GM21367 (cell line): ENCODE data around the gene MSH4.
"Not testable (repeated sequence)": the region's sequence is repeated elsewhere in the genome, so short reads cannot be mapped to it uniquely, and the experiment has no call there.

ENCODE experiments used
- ATAC-seq: cut with Tn5 transposase; IDR thresholded peaks from one replicate; pipeline ENCODE4 v1.9.1; 2021; ENCODE audit not compliant: unreplicated experiment

The MSH4 gene

DNA sequence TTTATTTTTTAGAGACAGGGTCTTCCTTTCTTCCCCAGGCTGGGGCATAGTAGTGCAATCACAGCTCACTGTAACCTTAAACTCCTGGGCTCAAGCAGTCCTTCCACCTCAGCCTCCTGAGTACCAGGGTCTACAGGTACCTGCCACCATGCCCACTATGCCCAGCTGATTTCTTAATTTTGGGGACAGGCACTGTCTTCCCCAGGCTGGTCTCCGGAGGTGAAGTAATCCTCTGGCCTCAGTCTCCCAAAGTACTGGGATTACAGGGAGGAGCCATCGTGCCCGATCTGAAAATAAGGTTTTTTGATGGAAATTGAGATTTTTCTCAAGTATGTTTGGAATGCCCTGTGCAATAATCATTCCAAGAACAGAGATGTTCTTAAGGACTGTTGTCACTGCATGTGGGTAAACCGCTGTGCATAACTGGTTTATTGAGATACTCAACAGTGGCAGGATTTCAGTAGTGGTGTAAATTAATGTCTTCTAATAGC lies 934 bp upstream of the MSH4 start:
- ATAC-seq = no peak

DNA sequence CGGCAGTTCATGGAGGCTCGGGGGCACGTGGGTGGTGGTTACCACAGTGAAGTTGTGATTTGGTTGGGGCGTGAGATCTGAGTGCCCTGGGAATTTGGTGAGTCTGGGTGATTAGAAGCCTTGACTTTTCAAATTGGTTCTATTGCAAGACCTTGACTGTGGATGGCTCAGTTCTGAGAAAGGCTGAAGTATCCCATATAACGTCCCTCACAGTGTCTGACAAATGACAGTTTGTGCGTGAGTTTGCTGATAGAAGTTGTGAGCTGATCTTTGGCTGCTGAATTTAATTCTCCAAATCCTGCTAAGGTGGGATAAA lies 549 bp downstream of the MSH4 start:
- no peak for ATAC-seq

DNA sequence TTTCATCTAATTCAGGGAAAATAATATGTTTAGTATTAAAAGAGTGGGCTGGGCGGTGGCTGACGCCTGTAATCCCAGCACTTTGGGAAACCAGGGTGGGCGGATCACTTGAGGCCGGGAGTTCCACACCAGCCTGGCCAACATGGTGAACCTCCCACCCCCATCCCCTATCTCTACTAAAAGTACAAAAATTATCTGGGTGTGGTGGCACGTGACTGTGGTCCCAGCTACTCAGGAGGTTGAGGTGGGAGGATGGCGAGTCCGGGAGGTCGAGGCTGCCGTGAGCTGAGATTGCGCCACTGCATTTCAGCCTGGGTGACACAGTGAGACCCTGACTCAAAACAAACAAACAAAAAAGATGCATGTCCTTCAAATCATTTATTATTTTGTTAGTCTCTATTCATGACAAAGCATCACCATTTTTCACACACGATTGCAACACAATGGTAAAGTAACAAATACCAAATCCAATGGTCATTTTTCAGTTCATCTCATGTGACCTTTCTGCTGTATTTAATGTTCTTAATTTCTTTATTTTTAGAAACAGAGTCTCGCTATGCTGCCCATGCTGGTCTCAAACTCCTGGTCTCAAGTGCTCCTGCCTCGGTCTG lies 1.0 kb downstream of the MSH4 start:
- ATAC-seq = no peak

DNA sequence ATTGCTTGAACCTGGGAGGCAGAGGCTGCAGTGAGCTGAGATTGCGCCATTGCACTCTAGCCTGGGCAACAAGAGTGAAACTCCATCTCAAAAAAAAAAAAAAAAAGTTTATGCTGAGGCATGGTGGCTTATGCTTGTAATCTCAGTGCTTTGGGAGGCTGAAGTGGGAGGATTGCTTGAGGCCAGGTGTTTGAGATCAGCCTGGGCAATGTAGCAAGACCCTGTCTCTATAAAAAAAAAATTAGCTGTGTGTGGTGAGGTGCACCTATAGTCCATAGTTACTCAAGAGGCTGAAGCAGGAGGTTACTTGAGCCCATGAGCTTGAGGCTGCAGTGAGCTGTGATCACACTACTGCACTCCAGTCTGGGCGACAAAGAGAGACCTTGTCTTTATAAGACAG lies 4.8 kb downstream of the MSH4 start:
- ATAC-seq = not testable (repeated sequence)

GRCh38 chr1:75808921-75809320 lies 12.2 kb downstream of the MSH4 start:
- no peak for ATAC-seq

- ATAC-seq = not testable (repeated sequence)
Measured at GRCh38 chr1:75810113-75810512, 13.4 kb downstream of the MSH4 start.

GRCh38 chr1:75811211-75811981 lies 14.7 kb downstream of the MSH4 start:
- ATAC-seq = no peak

DNA sequence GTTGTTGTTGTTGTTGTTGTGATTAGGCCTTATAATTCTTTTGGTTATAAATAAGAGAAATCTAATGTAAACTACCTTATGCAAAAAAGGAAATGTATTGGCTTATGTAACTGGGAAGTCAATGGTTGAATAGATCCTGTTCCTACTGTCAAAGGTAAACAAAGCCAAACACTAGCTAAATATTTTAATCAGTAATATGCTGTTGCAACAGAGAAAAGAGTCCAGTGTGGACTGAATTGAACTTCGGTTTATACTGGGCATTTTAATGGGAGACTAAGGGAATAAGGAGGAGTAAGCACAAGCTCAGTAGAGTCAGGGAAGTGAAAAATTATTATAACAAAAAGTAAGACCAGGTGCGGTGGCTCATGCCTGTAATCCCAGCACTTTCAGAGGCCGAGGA lies 15.4 kb downstream of the MSH4 start:
- no peak for ATAC-seq

DNA sequence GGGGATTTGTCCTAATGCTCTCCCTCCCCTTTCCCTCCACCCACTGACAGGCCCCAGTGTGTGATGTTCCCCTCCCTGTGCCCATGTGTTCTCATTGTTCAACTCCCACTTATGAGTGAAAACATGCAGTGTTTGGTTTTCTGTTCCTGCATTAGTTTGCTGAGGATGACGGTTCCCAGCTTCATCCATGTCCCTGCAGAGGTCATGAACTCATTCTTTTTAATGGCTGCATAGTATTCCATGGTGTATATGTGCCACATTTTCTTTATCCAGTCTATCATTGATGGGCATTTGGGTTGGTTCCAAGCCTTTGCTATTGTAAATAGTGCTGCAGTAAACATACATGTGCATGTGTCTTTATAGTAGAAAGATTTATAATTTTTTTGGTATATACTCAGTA lies 26.9 kb downstream of the MSH4 start:
- ATAC-seq = not testable (repeated sequence)

GRCh38 chr1:75836528-75837100 lies 39.9 kb downstream of the MSH4 start:
- ATAC-seq = no peak

DNA sequence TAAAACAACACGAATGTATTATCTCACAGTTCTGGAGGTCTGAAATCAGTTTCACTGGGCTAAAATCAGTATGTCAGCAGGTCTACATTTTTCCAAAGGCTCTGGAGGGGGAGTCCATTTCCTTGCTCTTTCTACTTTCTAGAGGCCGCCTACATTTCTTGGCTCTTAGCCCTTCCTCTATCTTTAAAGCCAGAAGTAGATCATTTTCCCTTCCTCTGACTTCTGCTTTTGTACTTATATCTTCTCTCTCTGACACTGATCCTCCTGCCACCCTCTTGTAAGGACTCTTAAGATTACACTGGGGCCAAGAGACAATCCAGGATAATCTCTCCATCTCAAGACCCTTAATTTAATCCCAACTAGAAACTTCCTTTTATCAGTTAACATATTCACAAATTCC lies 41.4 kb downstream of the MSH4 start:
- ATAC-seq = no peak

- no peak for ATAC-seq
Measured at GRCh38 chr1:75841421-75841820, 44.7 kb downstream of the MSH4 start.

DNA sequence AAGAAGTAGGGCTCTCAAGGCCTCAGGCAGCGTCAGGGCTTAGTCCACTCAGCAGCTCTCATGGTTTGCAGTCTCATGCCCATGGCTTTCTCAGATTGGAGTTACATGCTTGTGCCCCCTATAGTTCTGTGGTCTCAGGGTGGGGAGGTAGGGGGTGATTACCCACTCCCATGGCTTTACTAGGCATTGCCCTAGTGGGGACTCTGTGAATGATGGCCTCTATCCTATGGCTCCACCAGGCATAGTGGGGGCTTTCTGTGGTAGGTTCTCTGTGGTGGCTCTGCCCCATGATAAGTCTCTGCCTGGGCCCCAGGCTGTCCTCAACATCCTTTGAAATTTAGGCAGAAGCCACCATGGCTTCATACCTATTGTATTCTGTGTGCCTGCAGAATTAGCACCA lies 48.9 kb downstream of the MSH4 start:
- no peak for ATAC-seq

GRCh38 chr1:75855010-75855409 lies 58.3 kb downstream of the MSH4 start:
- ATAC-seq = no peak

GRCh38 chr1:75855734-75856133 lies 59.1 kb downstream of the MSH4 start:
- no peak for ATAC-seq

DNA sequence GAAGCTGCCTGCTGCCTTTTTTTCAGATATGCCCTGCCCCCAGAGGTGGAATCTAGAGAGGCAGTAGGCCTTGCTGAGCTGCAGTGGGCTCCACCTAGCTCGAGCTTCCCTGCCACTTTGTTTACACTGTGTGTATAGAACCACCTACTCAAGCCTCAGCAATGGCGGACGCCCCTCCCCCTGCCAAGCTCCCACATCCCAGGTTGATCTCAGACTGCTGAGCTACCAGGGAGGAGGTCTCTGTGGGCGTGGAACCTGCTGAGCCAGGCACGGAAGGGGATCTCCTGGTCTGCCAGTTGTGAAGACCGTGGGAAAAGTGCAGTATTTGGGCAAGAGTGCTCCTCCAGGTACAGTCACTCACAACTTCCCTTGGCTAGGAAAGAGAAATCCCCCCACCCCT lies 65.1 kb downstream of the MSH4 start:
- no peak for ATAC-seq

DNA sequence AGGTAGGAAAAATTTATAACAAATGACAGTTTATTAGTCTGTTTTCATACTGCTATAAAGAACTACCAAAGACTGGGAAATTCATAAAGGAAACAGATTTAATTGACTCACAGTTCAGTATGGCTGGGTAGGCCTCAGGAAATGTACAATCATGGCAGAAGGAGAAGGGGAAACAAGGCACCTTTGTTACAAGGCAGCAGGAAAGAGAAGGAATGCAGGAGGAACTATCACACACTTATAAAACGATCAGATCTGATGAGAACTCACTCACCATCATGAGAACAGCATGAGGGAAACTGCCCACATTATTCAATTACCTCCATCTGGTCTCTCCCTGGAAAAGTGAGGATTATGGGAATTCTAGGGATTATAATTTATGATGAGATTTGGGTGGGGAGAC lies 74.3 kb downstream of the MSH4 start:
- no peak for ATAC-seq

DNA sequence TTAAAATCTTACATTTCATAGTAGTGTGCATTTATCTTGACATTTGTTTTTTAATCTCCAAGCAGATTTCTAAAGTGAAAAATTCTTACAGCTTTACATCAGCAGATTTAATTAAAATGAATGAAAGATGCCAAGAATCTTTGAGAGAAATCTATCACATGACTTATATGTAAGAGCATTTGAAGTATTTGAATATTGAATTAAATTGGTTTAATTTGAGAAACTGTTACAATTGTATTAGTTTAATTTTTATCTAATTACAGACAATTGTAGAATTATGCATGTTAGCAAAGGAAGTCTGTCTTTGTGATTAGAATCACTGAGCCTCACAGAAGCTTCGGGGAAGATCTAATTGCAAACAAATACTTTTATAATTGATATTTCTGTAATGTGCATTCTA lies 83.3 kb downstream of the MSH4 start:
- no peak for ATAC-seq

DNA sequence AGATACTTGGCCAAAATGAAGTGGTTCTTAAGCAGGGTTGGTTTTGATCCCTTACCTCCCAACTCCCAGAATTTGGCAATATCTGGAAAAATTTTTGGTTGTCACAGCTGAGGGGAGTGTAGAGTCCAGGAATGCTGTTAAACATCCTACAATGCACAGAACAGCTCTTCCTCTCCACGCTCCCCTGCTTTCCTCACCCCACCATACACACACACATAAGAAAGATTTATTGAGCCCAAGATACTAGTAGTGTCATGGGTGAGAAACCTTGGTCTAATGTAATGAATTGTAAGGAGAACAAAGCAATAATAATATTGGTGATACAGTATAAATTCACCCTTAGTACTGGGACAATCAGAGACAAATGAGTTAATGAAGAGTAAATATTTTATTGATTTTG lies 87.8 kb downstream of the MSH4 start:
- ATAC-seq = no peak

DNA sequence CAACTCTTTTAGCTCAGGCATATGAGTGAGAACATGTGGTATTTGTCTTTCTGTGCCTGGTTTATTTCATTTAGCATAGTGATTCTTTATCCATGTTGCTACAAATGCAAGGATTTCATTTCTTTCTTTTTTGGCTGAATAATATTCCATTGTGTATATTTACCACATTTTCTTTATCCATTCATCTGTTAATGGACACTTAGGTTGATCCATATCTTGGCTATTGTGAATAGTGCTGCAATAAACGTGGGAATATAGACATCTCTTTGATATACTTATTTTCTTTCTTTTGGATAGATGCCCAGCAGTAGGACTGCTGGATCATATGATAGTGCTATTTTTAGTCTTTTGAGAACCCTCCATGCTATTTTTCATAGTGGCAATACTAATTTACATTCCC lies 104.7 kb downstream of the MSH4 start:
- ATAC-seq = no peak

GRCh38 chr1:75908717-75909152 lies 112.1 kb downstream of the MSH4 start:
- peak; percentile 70 for ATAC-seq

- no peak for ATAC-seq
Measured at GRCh38 chr1:75916834-75917233, 120.2 kb downstream of the MSH4 start.
